ENCODE measurements around the gene PHACTR1. TPM values are rescaled to one million over a fixed set of nuclear protein-coding genes. Genes with fewer than 3 reads are reported as not detected.
"Not testable (repeated sequence)": the region's sequence is repeated elsewhere in the genome, so short reads cannot be mapped to it uniquely, and the experiment has no call there.

PHACTR1 gene
- total RNA-seq, 1 experiment from 2014 or later, result 0.21 TPM

GRCh38 chr6:13243033-13243432 is 526.5 kb downstream of the PHACTR1 start:
- no peaks in the 10 kb centered on the region for H3K27me3 Mint-ChIP-seq (ENCODE audit: unreplicated experiment)
- H3K9me3 Mint-ChIP-seq (ENCODE audit: low read depth, unreplicated experiment), result peaks cover 3% of the 10 kb centered on the region
- CTCF ChIA-PET, result interaction anchor here (0.7 kb wide), 1 partner anchor 438 kb away, joined by 3 read pairs; no protein-coding TSS in a partner anchor
- no peaks in the 10 kb centered on the region for H3K4me1 Mint-ChIP-seq (ENCODE audit: low read depth, unreplicated experiment)
- no peak for DNase-seq
- BruUV-seq (replicated peaks), result no TSS peak
- intact Hi-C loops (cut with micrococcal nuclease; ENCODE audit: unreplicated experiment), result no loop called here
- no peak for TF ChIP-seq CTCF (IDR thresholded peaks at IDR 0.05; ENCODE audit: unreplicated experiment)
- H3K4me3 Mint-ChIP-seq (ENCODE audit: low read depth, unreplicated experiment), result no peak overlapping the region
- H3K36me3 Mint-ChIP-seq (ENCODE audit: insufficient read depth, unreplicated experiment), result no peaks in the 10 kb centered on the region
- no peak overlapping the region for H3K27ac Mint-ChIP-seq (ENCODE audit: unreplicated experiment)

GRCh38 chr6:13243745-13244144 is 527.2 kb downstream of the PHACTR1 start:
- H3K36me3 Mint-ChIP-seq (ENCODE audit: insufficient read depth, unreplicated experiment); H3K27ac Mint-ChIP-seq (ENCODE audit: unreplicated experiment); DNase-seq; H3K4me3 Mint-ChIP-seq (ENCODE audit: low read depth, unreplicated experiment); BruUV-seq (replicated peaks); intact Hi-C loops (cut with micrococcal nuclease; ENCODE audit: unreplicated experiment); H3K4me1 Mint-ChIP-seq (ENCODE audit: low read depth, unreplicated experiment); H3K9me3 Mint-ChIP-seq (ENCODE audit: low read depth, unreplicated experiment); H3K27me3 Mint-ChIP-seq (ENCODE audit: unreplicated experiment): not testable (repeated sequence)
- CTCF ChIA-PET, result interaction anchor here (0.7 kb wide), 1 partner anchor 439 kb away, joined by 3 read pairs; no protein-coding TSS in a partner anchor

- no peak for DNase-seq
- no TSS peak for BruUV-seq (replicated peaks)
- no peaks in the 10 kb centered on the region for H3K4me1 Mint-ChIP-seq (ENCODE audit: low read depth, unreplicated experiment)
- H3K27ac Mint-ChIP-seq (ENCODE audit: unreplicated experiment), result no peak overlapping the region
- no peak for TF ChIP-seq CTCF (IDR thresholded peaks at IDR 0.05; ENCODE audit: unreplicated experiment)
- intact Hi-C loops (cut with micrococcal nuclease; ENCODE audit: unreplicated experiment), result no loop called here
- CTCF ChIA-PET, result no interaction called here
- H3K36me3 Mint-ChIP-seq (ENCODE audit: insufficient read depth, unreplicated experiment), result no peaks in the 10 kb centered on the region
- no peaks in the 10 kb centered on the region for H3K27me3 Mint-ChIP-seq (ENCODE audit: unreplicated experiment)
- no peak overlapping the region for H3K4me3 Mint-ChIP-seq (ENCODE audit: low read depth, unreplicated experiment)
- H3K9me3 Mint-ChIP-seq (ENCODE audit: low read depth, unreplicated experiment), result peaks cover 3% of the 10 kb centered on the region
These were observed 531.1 kb downstream of the PHACTR1 start for GRCh38 chr6:13247627-13248026.

GRCh38 chr6:13248053-13248452 is 531.5 kb downstream of the PHACTR1 start:
- TF ChIP-seq CTCF (IDR thresholded peaks at IDR 0.05; ENCODE audit: unreplicated experiment), result no peak
- no peaks in the 10 kb centered on the region for H3K4me1 Mint-ChIP-seq (ENCODE audit: low read depth, unreplicated experiment)
- H3K4me3 Mint-ChIP-seq (ENCODE audit: low read depth, unreplicated experiment), result no peak overlapping the region
- H3K36me3 Mint-ChIP-seq (ENCODE audit: insufficient read depth, unreplicated experiment), result no peaks in the 10 kb centered on the region
- intact Hi-C loops (cut with micrococcal nuclease; ENCODE audit: unreplicated experiment), result no loop called here
- CTCF ChIA-PET, result no interaction called here
- no peaks in the 10 kb centered on the region for H3K27me3 Mint-ChIP-seq (ENCODE audit: unreplicated experiment)
- no peak for DNase-seq
- no TSS peak for BruUV-seq (replicated peaks)
- H3K9me3 Mint-ChIP-seq (ENCODE audit: low read depth, unreplicated experiment), result peaks cover 3% of the 10 kb centered on the region
- H3K27ac Mint-ChIP-seq (ENCODE audit: unreplicated experiment), result no peak overlapping the region

- Mint-ChIP-seq H3K36me3 (ENCODE audit: insufficient read depth, unreplicated experiment) (no peaks in the 10 kb centered on the region), H3K9me3 (ENCODE audit: low read depth, unreplicated experiment) (peaks cover 3% of the 10 kb centered on the region), H3K4me3 (ENCODE audit: low read depth, unreplicated experiment) (no peak overlapping the region), H3K4me1 (ENCODE audit: low read depth, unreplicated experiment) (no peaks in the 10 kb centered on the region), H3K27me3 (ENCODE audit: unreplicated experiment) (no peaks in the 10 kb centered on the region), H3K27ac (ENCODE audit: unreplicated experiment) (no peak overlapping the region)
- TF ChIP-seq CTCF (IDR thresholded peaks at IDR 0.05; ENCODE audit: unreplicated experiment), result no peak
- intact Hi-C loops (cut with micrococcal nuclease; ENCODE audit: unreplicated experiment), result no loop called here
- BruUV-seq (replicated peaks), result no TSS peak
- DNase-seq, result no peak
- CTCF ChIA-PET, result no interaction called here
These were observed 532.0 kb downstream of the PHACTR1 start for GRCh38 chr6:13248584-13248985.

Measured in Calu3 (cell line).